NCI-H345 (cell line): ENCODE data around the gene KIFC3.
"Not testable (repeated sequence)": the region's sequence is repeated elsewhere in the genome, so short reads cannot be mapped to it uniquely, and the experiment has no call there.

ENCODE experiments used
- DNase-seq: peaks from one replicate; lab custom pipeline; 2025; lab: John Stamatoyannopoulos, UW

The KIFC3 gene

GRCh38 chr16:57802341-57803133 is at the start of gene KIFC3:
KIFC3 (minus strand) TSS chr16:57802491; CDS start chr16:57798243, 4,248 bp downstream.
- DNase-seq: peak; percentile 60

GRCh38 chr16:57848181-57848580 is 45.9 kb upstream of the KIFC3 start:
- DNase-seq: no peak

GRCh38 chr16:57846931-57847330 is 44.6 kb upstream of the KIFC3 start:
- not testable (repeated sequence) for DNase-seq

GRCh38 chr16:57846078-57846697 is 43.9 kb upstream of the KIFC3 start:
- no peak for DNase-seq

- DNase-seq: no peak
These were observed 42.8 kb upstream of the KIFC3 start for GRCh38 chr16:57845115-57845514.

GRCh38 chr16:57844416-57845030 is 42.2 kb upstream of the KIFC3 start:
- no peak for DNase-seq

GRCh38 chr16:57843400-57843799 is 41.1 kb upstream of the KIFC3 start:
- DNase-seq: no peak

GRCh38 chr16:57842601-57843000 is 40.3 kb upstream of the KIFC3 start:
- DNase-seq: no peak

- no peak for DNase-seq
These were observed 38.5 kb upstream of the KIFC3 start for GRCh38 chr16:57840833-57841232.

- no peak for DNase-seq
These were observed 35.9 kb upstream of the KIFC3 start for GRCh38 chr16:57838161-57838560.

- no peak for DNase-seq
These were observed 35.2 kb upstream of the KIFC3 start for GRCh38 chr16:57837305-57838125.

GRCh38 chr16:57835439-57835838 is 33.1 kb upstream of the KIFC3 start:
- DNase-seq: not testable (repeated sequence)

GRCh38 chr16:57834936-57835335 is 32.6 kb upstream of the KIFC3 start:
- no peak for DNase-seq

- peak; percentile 39 for DNase-seq
These were observed 28.7 kb upstream of the KIFC3 start for GRCh38 chr16:57830890-57831484.

- no peak for DNase-seq
These were observed 27.7 kb upstream of the KIFC3 start for GRCh38 chr16:57829969-57830360.

GRCh38 chr16:57828272-57829161 is 26.2 kb upstream of the KIFC3 start:
- DNase-seq: no peak

GRCh38 chr16:57826706-57827625 is 24.7 kb upstream of the KIFC3 start:
- DNase-seq: no peak

- no peak for DNase-seq
These were observed 23.8 kb upstream of the KIFC3 start for GRCh38 chr16:57826052-57826451.

- no peak for DNase-seq
These were observed 23.2 kb upstream of the KIFC3 start for GRCh38 chr16:57825298-57826044.
